Myocyte (in vitro differentiated cells): ENCODE measurements around the gene TNRC18. TPM values are rescaled to one million over a fixed set of nuclear protein-coding genes. Genes with fewer than 3 reads are reported as not detected.

Experiments
- DNase-seq: peaks from one replicate; pipeline ENCODE4 v3.0.0-alpha.2; 2012; ENCODE audit warnings: low read depth
- total RNA-seq: library from RNA; depleted of rRNA; stranded (reverse); fragments of >200 nt; gene quantifications from 2 replicates; pipeline ENCODE4 v1.2.3, GENCODE V29; 2014

The TNRC18 gene
- total RNA-seq, 1 donor from 2014 or later: 32.3 TPM

- DNase-seq: no peak
Measured at GRCh38 chr7:5352440-5353010, 71.1 kb downstream of the TNRC18 start.

GRCh38 chr7:5351507-5352265 lies 71.9 kb downstream of the TNRC18 start:
- no peak for DNase-seq

- DNase-seq: no peak
Measured at GRCh38 chr7:5350600-5351385, 72.8 kb downstream of the TNRC18 start.

GRCh38 chr7:5350174-5350463 lies 73.5 kb downstream of the TNRC18 start:
- no peak for DNase-seq

- DNase-seq: no peak
Measured at GRCh38 chr7:5349437-5350173, 74.0 kb downstream of the TNRC18 start.

- DNase-seq: no peak
Measured at GRCh38 chr7:5349005-5349380, 74.6 kb downstream of the TNRC18 start.

GRCh38 chr7:5348134-5349004 lies 75.3 kb downstream of the TNRC18 start:
- DNase-seq: no peak

- no peak for DNase-seq
Measured at GRCh38 chr7:5345671-5346070, 78.0 kb downstream of the TNRC18 start.

- DNase-seq: no peak
Measured at GRCh38 chr7:5345171-5345570, 78.5 kb downstream of the TNRC18 start.

GRCh38 chr7:5344342-5344741 lies 79.3 kb downstream of the TNRC18 start:
- no peak for DNase-seq

- DNase-seq: no peak
Measured at GRCh38 chr7:5343884-5344283, 79.8 kb downstream of the TNRC18 start.

GRCh38 chr7:5342631-5343030 lies 81.0 kb downstream of the TNRC18 start:
- no peak for DNase-seq

GRCh38 chr7:5339955-5340354 lies 83.7 kb downstream of the TNRC18 start:
- DNase-seq: no peak

- DNase-seq: no peak
Measured at GRCh38 chr7:5337047-5337446, 86.6 kb downstream of the TNRC18 start.

- no peak for DNase-seq
Measured at GRCh38 chr7:5334671-5335070, 89.0 kb downstream of the TNRC18 start.

GRCh38 chr7:5333121-5334045 lies 90.3 kb downstream of the TNRC18 start:
- DNase-seq: no peak

GRCh38 chr7:5332579-5332978 lies 91.1 kb downstream of the TNRC18 start:
- DNase-seq: no peak

- no peak for DNase-seq
Measured at GRCh38 chr7:5330288-5330687, 93.3 kb downstream of the TNRC18 start.

GRCh38 chr7:5324961-5325360 lies 98.7 kb downstream of the TNRC18 start:
- no peak for DNase-seq
